Hematopoietic multipotent progenitor cell (in vitro differentiated cells): Measurements from ENCODE around the gene COL4A2. TPM values are rescaled to one million over a fixed set of nuclear protein-coding genes. Genes with fewer than 3 reads are reported as not detected.

Experiments
- DNase-seq, 3 donors: peaks; one replicate each; pipeline ENCODE4 v3.0.0-alpha.2; 2011 to 2015; ENCODE audit warnings: low read depth in 2 of 3, low spot score in 2 of 3
- small RNA-seq: library from RNA; depleted of rRNA; stranded (forward); fragments of <200 nt; gene quantifications from one replicate; pipeline ENCODE3, GENCODE V24; 2012
- total RNA-seq: library from RNA; depleted of rRNA; stranded (reverse); fragments of >200 nt; gene quantifications from one replicate; pipeline ENCODE4 v1.2.3, GENCODE V29; 2012

Gene COL4A2
- total RNA-seq, 1 donor = 0.27 TPM

DNA sequence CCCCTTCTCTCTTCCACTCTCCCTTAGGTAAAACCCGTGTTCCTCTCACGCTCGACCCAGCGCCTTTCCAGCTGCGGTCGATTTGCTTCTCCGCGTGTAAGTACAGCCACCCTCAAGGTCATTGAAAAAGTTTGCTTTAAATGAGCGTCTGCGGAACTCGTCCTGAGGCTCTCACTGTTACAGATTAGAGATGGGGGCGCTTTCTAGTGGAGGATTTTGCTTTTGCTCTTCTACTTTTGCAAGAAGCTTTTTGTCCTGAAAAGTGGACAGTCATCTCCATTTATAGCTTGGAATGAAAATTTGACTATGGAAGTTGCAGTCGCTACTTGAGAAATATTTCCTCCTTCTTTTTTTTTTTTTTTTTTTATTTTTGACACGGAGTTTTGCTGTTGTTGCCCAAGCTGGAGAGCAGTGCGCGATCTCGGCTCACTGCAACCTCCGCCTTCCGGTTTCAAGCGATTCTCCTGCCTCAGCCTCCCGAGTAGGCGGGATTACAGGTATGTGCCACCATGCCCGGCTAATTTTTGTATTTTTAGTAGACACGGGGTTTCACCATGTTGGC lies 255.0 kb downstream of the COL4A2 start:
- no peak for DNase-seq

Small RNA genes lying within 50 kb of the gene (small RNA-seq; reads per million reads assigned to genes)
- not detected for gene MIR8073

Other genes with a start within 250 kb of the COL4A2 start
- under 0.01 TPM for gene COL4A1, start 127 bp upstream of the COL4A2 start, total RNA-seq